Osteoblast (primary cell): Measurements from ENCODE around the gene NATD1. TPM values are rescaled to one million over a fixed set of nuclear protein-coding genes. Genes with fewer than 3 reads are reported as not detected.

ENCODE experiments used
- DNase-seq: peaks from one replicate; pipeline ENCODE4 v3.0.0; 2011; ENCODE audit warnings: low spot score, mixed read lengths; ENCODE audit not compliant: insufficient read length; ENCODE audit errors: missing footprints
- H2AFZ ChIP-seq: 2 replicates; pipeline ENCODE4 v1.6.0; 2011; ENCODE audit warnings: mild to moderate bottlenecking, low read length
- H3K27ac ChIP-seq: 2 replicates; pipeline ENCODE4 v1.5.1; 2011; ENCODE audit warnings: mild to moderate bottlenecking, low read depth, low read length, moderate library complexity
- H3K27me3 ChIP-seq: 2 replicates; pipeline ENCODE4 v1.6.0; 2012; ENCODE audit warnings: mild to moderate bottlenecking, control low read depth, inconsistent platforms, low read length, moderate library complexity; ENCODE audit not compliant: insufficient read depth
- H3K36me3 ChIP-seq: 2 replicates; pipeline ENCODE4 v1.5.1; 2011; ENCODE audit warnings: mild to moderate bottlenecking, low read length, control low read depth, moderate library complexity; ENCODE audit not compliant: insufficient read depth
- H3K4me1 ChIP-seq: 2 replicates; pipeline ENCODE4 v1.5.1; 2011; ENCODE audit warnings: mild to moderate bottlenecking, low read length, control low read depth, moderate library complexity; ENCODE audit not compliant: insufficient read depth
- H3K4me2 ChIP-seq: 2 replicates; pipeline ENCODE4 v1.6.0; 2011; ENCODE audit warnings: mild to moderate bottlenecking, low read length; ENCODE audit not compliant: insufficient read depth
- H3K4me3 ChIP-seq: fragments of 200-600 bp; sonication (generic); 3 replicates; pipeline ENCODE4 v1.5.1; 2012; ENCODE audit warnings: mild to moderate bottlenecking, low read length, inconsistent platforms; ENCODE audit not compliant: insufficient read depth
- H3K79me2 ChIP-seq: 2 replicates; pipeline ENCODE4 v1.6.0; 2012; ENCODE audit warnings: mild to moderate bottlenecking, low read length, control low read depth, inconsistent platforms; ENCODE audit not compliant: insufficient read depth
- H3K9me3 ChIP-seq: 2 replicates; pipeline ENCODE4 v1.5.1; 2011; ENCODE audit warnings: low read depth, low read length, control low read depth
- H4K20me1 ChIP-seq: 2 replicates; pipeline ENCODE4 v1.6.0; 2012; ENCODE audit warnings: mild to moderate bottlenecking, low read length, control low read depth; ENCODE audit not compliant: insufficient read depth
- total RNA-seq: library from RNA; depleted of rRNA; stranded (reverse); fragments of >200 nt; gene quantifications from 2 replicates; pipeline ENCODE4 v1.2.3, GENCODE V29; 2012
- TF ChIP-seq, protein P1 (sequence below): IDR thresholded peaks from 2 replicates; pipeline ENCODE4 v1.5.1; 2011; ENCODE audit warnings: mild to moderate bottlenecking, low read depth, low read length, moderate library complexity; ENCODE audit errors: extremely low read depth

The NATD1 gene
- total RNA-seq, 1 donor: 15.2 TPM

DNA sequence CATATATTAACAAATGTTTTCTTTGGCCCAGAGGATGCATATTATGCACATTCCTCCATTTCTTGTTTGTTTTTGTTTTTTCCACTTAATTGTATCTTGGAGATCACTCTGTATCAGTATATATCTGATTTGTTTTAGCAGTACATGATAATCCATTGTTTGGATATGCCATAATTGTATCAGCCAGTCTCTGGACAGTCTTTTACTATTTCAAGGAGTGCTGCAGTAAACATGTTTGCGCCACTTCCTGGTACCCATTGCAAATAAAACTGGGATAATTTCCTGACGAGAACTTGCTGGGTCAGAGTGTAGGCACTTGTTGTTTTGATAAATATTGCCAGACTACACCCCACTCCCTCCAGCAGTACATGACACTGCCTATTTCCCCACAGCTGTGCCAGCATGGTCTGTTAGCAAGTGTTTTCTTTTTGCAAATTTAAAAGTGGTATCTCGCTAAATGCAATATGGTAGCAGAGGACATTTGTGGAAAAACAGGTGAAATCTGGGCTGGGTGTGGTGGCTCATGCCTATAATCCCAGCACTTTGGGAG lies 34.3 kb downstream of the NATD1 start:
- H2AFZ ChIP-seq: no peak overlapping the region

DNA sequence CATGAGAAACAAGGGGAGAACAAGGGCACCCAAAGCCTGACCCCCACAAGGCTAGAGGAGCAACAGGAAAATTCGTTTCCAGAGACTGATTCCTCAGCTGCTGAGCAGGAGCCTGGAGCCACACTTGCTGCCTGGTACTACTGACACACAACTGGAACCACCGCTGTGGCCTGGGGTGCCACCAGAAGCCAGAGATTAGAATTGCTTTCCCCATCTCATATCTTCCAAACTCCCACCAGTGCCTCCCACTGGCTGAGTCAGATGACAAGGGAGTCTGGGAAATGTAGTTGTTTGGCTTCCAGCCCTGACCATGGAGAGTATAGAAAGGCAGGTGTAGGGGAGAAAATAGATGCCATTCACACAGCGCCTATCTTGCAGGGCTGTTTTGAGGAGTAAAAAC lies 35.1 kb downstream of the NATD1 start:
- Histone ChIP-seq H3K4me3 (no peak overlapping the region), H3K36me3 (peaks cover 18% of the 10 kb centered on the region), H3K79me2 (peaks cover 40% of the 10 kb centered on the region), H3K9me3 (no peaks in the 10 kb centered on the region), H3K27ac (no peak overlapping the region), H3K4me2 (no peak overlapping the region), H3K4me1 (peaks cover 11% of the 10 kb centered on the region), H3K27me3 (no peaks in the 10 kb centered on the region), H2AFZ (no peak overlapping the region), H4K20me1 (peaks cover 9% of the 10 kb centered on the region)
- peak; percentile 89 for DNase-seq
- TF ChIP-seq, protein P1, sequence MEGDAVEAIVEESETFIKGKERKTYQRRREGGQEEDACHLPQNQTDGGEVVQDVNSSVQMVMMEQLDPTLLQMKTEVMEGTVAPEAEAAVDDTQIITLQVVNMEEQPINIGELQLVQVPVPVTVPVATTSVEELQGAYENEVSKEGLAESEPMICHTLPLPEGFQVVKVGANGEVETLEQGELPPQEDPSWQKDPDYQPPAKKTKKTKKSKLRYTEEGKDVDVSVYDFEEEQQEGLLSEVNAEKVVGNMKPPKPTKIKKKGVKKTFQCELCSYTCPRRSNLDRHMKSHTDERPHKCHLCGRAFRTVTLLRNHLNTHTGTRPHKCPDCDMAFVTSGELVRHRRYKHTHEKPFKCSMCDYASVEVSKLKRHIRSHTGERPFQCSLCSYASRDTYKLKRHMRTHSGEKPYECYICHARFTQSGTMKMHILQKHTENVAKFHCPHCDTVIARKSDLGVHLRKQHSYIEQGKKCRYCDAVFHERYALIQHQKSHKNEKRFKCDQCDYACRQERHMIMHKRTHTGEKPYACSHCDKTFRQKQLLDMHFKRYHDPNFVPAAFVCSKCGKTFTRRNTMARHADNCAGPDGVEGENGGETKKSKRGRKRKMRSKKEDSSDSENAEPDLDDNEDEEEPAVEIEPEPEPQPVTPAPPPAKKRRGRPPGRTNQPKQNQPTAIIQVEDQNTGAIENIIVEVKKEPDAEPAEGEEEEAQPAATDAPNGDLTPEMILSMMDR: peak; percentile 7

More for the DNA sequence above, 34.3 kb downstream of the NATD1 start:
- Histone ChIP-seq H4K20me1 (peaks cover 9% of the 10 kb centered on the region), H3K4me2 (no peak overlapping the region), H3K79me2 (peaks cover 32% of the 10 kb centered on the region), H3K36me3 (peaks cover 18% of the 10 kb centered on the region), H3K4me3 (no peak overlapping the region), H3K9me3 (no peaks in the 10 kb centered on the region), H3K27ac (no peak overlapping the region), H3K4me1 (peaks cover 11% of the 10 kb centered on the region), H3K27me3 (no peaks in the 10 kb centered on the region)
- TF ChIP-seq, protein P1: no peak
- DNase-seq: no peak

DNA sequence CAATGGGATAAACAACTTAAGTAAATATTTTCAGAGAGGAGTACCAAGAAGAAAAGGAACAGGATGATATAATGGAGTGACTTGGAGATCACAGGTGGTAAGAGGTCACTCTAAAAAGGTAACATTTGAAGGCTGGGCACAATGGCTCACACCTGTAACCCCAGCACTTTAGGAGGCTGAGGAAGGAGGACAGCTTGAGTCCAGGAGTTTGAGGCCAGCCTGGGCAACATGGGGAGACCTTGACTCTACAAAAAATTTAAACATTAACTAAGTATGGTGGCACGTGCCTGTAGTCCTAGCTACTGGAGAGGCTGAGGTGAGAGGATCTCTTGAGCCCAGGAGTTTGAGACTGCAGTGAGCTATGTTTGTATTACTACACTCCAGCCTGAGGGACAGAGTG lies 35.9 kb downstream of the NATD1 start:
- Histone ChIP-seq H3K36me3 (peaks cover 11% of the 10 kb centered on the region), H3K9me3 (no peaks in the 10 kb centered on the region), H3K79me2 (peaks cover 48% of the 10 kb centered on the region), H3K4me3 (no peak overlapping the region), H4K20me1 (peaks cover 15% of the 10 kb centered on the region), H3K4me2 (no peak overlapping the region), H2AFZ (no peak overlapping the region), H3K27me3 (no peaks in the 10 kb centered on the region), H3K4me1 (peaks cover 18% of the 10 kb centered on the region), H3K27ac (no peak overlapping the region)
- DNase-seq: no peak
- TF ChIP-seq, protein P1: no peak

DNA sequence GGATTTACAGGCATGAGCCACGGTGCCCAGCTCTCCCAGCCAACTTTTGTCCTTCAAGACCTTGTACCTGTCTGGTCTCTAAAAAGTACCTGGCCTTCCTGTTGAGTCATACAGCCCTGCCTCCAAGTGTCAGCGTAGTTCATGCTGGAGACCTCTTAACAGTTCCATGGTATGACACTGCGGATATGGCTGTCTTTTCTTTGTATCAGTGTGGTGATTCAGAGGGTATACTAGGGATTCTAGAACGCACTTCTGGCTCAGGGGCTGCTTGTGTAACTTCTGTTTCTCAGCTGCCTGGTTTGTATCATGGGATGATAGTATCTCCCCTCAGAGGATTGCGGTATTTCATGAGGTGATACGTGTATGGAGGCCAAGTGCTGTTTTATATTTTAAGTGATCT lies 37.3 kb downstream of the NATD1 start:
- Histone ChIP-seq H3K4me3 (no peak overlapping the region), H3K4me1 (peaks cover 27% of the 10 kb centered on the region), H4K20me1 (peaks cover 24% of the 10 kb centered on the region), H3K27ac (no peak overlapping the region), H2AFZ (no peak overlapping the region), H3K9me3 (no peaks in the 10 kb centered on the region), H3K36me3 (peaks cover 10% of the 10 kb centered on the region), H3K79me2 (peaks cover 58% of the 10 kb centered on the region), H3K4me2 (peak overlapping the region; percentile 92), H3K27me3 (no peaks in the 10 kb centered on the region)
- TF ChIP-seq, protein P1: no peak
- DNase-seq: no peak
